ENCODE measurements around the gene ST7. TPM values are rescaled to one million over a fixed set of nuclear protein-coding genes. Genes with fewer than 3 reads are reported as not detected.

The ST7 gene
- total RNA-seq, 2 experiments from 2014 or later, result 5.9 to 9.2 TPM

- H3K4me3 Mint-ChIP-seq, result no peak overlapping the region
- intact Hi-C loops (cut with micrococcal nuclease), result no loop called here
- no peaks in the 10 kb centered on the region for H3K36me3 Mint-ChIP-seq (ENCODE audit: low read depth)
- no peak for TF ChIP-seq CTCF (IDR thresholded peaks at IDR 0.05)
- ATAC-seq (no peak), DNase-seq (no peak)
- ChIA-PET CTCF (interaction anchor here (1.1 kb wide), 1 partner anchor 26 kb away, joined by 3 read pairs; no protein-coding TSS in a partner anchor), POLR2A (no interaction called here)
- no peaks in the 10 kb centered on the region for H3K4me1 Mint-ChIP-seq (ENCODE audit: low read depth)
- H3K9me3 Mint-ChIP-seq, result no peaks in the 10 kb centered on the region
- no peaks in the 10 kb centered on the region for H3K27me3 Mint-ChIP-seq
- no peak overlapping the region for H3K27ac Mint-ChIP-seq
Measured at GRCh38 chr7:117152213-117153007, 199.1 kb downstream of the ST7 start.

GRCh38 chr7:117153016-117153545 lies 199.8 kb downstream of the ST7 start:
- TF ChIP-seq CTCF (IDR thresholded peaks at IDR 0.05), result no peak
- Mint-ChIP-seq H3K27me3 (no peaks in the 10 kb centered on the region), H3K4me1 (ENCODE audit: low read depth) (no peaks in the 10 kb centered on the region), H3K4me3 (no peak overlapping the region), H3K36me3 (ENCODE audit: low read depth) (no peaks in the 10 kb centered on the region), H3K9me3 (no peaks in the 10 kb centered on the region), H3K27ac (no peak overlapping the region)
- ChIA-PET POLR2A (no interaction called here), CTCF (interaction anchor here (1.1 kb wide), 1 partner anchor 27 kb away, joined by 3 read pairs; no protein-coding TSS in a partner anchor)
- no peak for DNase-seq
- no peak for ATAC-seq
- intact Hi-C loops (cut with micrococcal nuclease), result no loop called here

GRCh38 chr7:117154721-117155120 lies 201.4 kb downstream of the ST7 start:
- DNase-seq (no peak), ATAC-seq (no peak)
- intact Hi-C loops (cut with micrococcal nuclease), result no loop called here
- H3K4me1 Mint-ChIP-seq (ENCODE audit: low read depth), result no peaks in the 10 kb centered on the region
- TF ChIP-seq CTCF (IDR thresholded peaks at IDR 0.05), result no peak
- no peaks in the 10 kb centered on the region for H3K9me3 Mint-ChIP-seq
- H3K27ac Mint-ChIP-seq, result no peak overlapping the region
- H3K4me3 Mint-ChIP-seq, result no peak overlapping the region
- H3K27me3 Mint-ChIP-seq, result no peaks in the 10 kb centered on the region
- ChIA-PET POLR2A (no interaction called here), CTCF (no interaction called here)
- H3K36me3 Mint-ChIP-seq (ENCODE audit: low read depth), result no peaks in the 10 kb centered on the region

- DNase-seq (no peak), ATAC-seq (no peak)
- Mint-ChIP-seq H3K9me3 (no peaks in the 10 kb centered on the region), H3K27me3 (no peaks in the 10 kb centered on the region), H3K36me3 (ENCODE audit: low read depth) (no peaks in the 10 kb centered on the region), H3K27ac (no peak overlapping the region), H3K4me3 (no peak overlapping the region), H3K4me1 (ENCODE audit: low read depth) (no peaks in the 10 kb centered on the region)
- intact Hi-C loops (cut with micrococcal nuclease), result no loop called here
- TF ChIP-seq CTCF (IDR thresholded peaks at IDR 0.05), result no peak
- ChIA-PET POLR2A (no interaction called here), CTCF (no interaction called here)
Measured at GRCh38 chr7:117155694-117156093, 202.4 kb downstream of the ST7 start.
